KOPT-K1 (cell line): ENCODE results near the gene KCNN3.

Experiments used
- H3K27ac ChIP-seq: fragments of 200-600 bp; sonication (generic); 2 replicates; pipeline ENCODE4 v1.5.1; 2016; ENCODE audit warnings: antibody characterized with exemption, mild to moderate bottlenecking, low read depth, low read length; ENCODE audit not compliant: poor library complexity, severe bottlenecking
- H3K36me3 ChIP-seq: fragments of 200-600 bp; sonication (generic); 2 replicates; pipeline ENCODE4 v1.5.1; 2017; ENCODE audit warnings: antibody characterized with exemption, mild to moderate bottlenecking, low read length, moderate library complexity; ENCODE audit not compliant: insufficient read depth
- H3K9me3 ChIP-seq: fragments of 200-600 bp; sonication (generic); 2 replicates; pipeline ENCODE4 v1.5.1; 2017; ENCODE audit warnings: antibody characterized with exemption, low read length, mild to moderate bottlenecking; ENCODE audit not compliant: insufficient read depth, poor library complexity, severe bottlenecking

Gene KCNN3

DNA sequence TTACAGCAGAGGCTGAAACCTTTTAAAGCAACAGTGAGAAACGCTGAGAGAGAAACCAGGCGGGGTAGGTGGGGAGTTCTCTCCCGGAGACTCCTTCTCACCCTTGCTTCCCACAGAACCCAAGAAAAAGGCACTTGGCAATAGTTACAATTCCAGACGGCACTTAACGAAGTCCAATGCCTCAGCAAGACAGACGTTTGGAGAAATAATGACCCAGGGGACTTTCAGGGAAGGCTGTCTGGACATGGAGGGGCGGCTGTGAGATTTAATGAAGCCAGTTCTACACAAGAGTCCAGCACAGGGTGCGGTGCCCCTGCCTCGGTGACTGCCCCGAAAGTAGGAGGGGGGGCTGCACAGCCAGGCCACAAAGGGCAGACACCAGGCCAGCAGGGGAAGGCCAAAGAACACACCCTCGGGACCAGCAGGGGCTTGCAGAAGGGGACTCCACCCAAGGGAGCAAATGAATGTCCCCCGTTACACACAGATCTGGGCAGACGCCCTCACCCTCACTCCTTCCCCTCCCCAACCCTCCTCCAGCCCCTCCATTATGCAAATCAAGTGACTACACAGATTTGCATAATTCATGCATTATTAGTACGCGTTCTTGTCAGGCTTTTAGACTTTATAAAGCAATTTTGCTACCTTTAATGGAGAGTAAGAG, 26.3 kb downstream of the KCNN3 start:
- no peaks in the 10 kb centered on the region for H3K9me3 ChIP-seq
- H3K36me3 ChIP-seq: no peaks in the 10 kb centered on the region
- no peak overlapping the region for H3K27ac ChIP-seq

DNA sequence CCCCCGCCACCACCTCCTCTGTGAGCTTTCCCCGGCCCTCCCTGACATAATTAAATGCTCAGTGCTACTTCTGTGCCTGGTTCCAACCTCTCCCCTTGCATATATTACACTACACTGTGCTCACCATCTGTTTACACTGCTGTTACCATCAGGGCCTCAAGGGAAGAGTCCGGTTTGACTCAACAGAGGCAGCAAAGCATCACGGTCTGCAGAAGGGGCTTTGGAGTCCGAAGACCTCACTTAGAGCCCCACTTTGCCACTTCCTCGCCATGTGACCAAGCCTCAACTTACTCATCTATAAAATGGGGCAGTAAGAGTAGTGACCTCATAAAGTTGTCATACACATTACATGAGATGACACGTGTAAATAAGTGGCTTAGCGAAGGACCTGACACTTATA, 27.4 kb downstream of the KCNN3 start:
- Histone ChIP-seq H3K9me3 (no peaks in the 10 kb centered on the region), H3K27ac (no peak overlapping the region), H3K36me3 (no peaks in the 10 kb centered on the region)

DNA sequence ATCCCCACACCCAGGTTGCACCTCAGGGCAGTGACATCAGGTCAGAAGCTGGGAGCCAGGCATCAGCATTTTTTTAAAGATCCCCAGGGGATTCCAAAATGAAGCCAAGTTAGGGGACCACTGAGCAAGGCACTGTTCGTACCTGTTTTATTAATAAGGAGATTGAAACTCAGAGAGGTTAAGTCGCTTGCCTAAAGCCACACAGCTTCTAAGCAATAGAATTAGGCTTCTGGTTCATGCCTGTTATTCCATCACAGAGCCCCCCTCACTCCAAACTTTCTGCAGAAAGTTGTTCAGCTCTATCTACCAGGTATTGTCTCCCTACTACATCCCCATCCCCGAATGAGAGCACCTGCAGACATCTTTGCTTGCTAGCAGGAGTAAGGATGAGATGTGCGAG, 28.7 kb downstream of the KCNN3 start:
- H3K27ac ChIP-seq: no peak overlapping the region
- no peaks in the 10 kb centered on the region for H3K36me3 ChIP-seq

DNA sequence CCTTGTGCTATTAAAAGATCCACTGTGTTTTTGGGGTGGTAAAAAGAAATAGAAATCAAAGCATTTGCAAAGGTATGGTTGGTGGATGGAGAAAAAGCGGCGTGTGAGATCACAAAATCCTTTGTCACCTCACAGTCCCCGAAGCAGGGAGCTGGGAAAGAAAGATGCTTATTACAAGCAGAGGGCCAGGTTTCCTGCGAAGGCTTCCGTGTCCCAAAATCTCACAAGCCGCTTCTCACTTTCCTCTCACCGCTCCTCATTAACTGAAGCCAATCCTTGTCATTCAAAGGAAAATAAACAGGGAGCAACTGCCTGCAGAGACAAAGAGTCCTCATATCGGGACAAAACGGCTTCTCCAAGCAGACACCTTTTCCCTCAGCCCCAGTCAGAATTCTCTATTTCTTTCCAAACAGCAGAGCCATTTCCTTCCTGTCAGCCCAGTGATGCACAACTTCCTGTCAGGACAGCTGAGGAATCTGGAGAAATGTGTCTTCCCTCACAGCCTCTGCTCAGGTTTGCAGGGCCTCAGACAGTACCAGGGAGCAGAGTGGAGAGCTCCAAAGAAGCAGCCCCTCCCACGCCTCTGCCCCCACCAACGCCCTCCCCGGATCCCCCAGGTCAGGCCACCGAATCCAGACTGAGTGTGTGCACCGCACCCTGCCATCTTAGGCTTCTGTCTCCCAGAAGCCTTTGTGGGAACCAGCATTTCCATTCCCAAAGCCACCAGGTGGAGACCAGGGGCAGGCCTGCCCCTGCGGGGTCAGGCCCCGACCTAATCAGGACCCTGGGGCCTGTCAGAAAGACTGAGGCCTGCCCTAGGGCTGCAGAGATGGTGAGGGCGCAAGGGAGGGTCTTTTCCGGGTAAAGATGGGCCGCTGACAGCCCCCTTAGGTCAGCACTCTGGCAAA, 29.6 kb downstream of the KCNN3 start:
- no peaks in the 10 kb centered on the region for H3K36me3 ChIP-seq
- H3K27ac ChIP-seq: no peak overlapping the region
- no peaks in the 10 kb centered on the region for H3K9me3 ChIP-seq

More for the DNA sequence above, 28.7 kb downstream of the KCNN3 start:
- no peaks in the 10 kb centered on the region for H3K9me3 ChIP-seq

DNA sequence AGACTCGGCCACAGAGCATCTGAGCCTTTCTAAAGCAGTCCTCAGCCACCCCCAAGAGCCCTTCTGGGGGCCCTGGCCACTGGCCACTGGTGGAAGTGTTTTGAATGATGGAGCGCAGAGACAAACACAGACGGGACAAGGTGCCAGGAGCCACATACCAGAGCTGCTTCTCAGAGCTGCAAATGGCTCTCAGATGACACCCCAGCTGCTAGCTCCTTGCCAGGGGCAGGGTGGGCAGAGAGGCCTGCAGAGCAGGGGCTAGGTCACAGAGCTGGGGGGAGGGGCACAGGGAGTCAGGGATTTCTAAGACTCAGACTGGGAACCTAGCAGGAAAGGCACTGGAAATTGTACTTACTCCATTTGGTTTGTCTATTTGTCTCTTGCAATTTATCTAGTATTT, 30.4 kb downstream of the KCNN3 start:
- Histone ChIP-seq H3K36me3 (no peaks in the 10 kb centered on the region), H3K9me3 (no peaks in the 10 kb centered on the region), H3K27ac (no peak overlapping the region)

DNA sequence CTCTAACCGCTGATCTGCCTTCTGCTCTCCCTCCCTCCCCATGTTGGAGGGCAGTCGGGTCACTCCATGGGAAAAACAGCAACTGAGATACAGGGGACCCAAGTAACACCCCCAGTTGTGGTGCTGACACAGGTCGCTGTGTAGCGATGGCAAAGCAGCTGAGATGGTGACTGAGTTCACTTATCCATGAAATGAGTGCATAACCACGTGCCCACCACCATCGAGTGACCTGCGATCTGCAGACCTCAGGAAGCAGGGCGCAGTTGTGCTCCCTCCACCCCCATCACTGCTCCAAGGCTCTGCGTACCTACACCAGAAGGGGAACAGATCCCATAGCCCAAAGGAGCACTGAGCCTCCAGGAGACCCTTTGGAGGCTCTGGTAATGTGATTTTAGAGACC, 31.1 kb downstream of the KCNN3 start:
- Histone ChIP-seq H3K27ac (no peak overlapping the region), H3K9me3 (no peaks in the 10 kb centered on the region), H3K36me3 (no peaks in the 10 kb centered on the region)

GRCh38 chr1:154838461-154838860, 31.6 kb downstream of the KCNN3 start:
- Histone ChIP-seq H3K36me3 (no peaks in the 10 kb centered on the region), H3K27ac (no peak overlapping the region)

GRCh38 chr1:154837672-154838171, 32.4 kb downstream of the KCNN3 start:
- Histone ChIP-seq H3K27ac (no peak overlapping the region), H3K36me3 (no peaks in the 10 kb centered on the region), H3K9me3 (no peaks in the 10 kb centered on the region)

More at GRCh38 chr1:154838461-154838860, 31.6 kb downstream of the KCNN3 start:
- no peaks in the 10 kb centered on the region for H3K9me3 ChIP-seq

DNA sequence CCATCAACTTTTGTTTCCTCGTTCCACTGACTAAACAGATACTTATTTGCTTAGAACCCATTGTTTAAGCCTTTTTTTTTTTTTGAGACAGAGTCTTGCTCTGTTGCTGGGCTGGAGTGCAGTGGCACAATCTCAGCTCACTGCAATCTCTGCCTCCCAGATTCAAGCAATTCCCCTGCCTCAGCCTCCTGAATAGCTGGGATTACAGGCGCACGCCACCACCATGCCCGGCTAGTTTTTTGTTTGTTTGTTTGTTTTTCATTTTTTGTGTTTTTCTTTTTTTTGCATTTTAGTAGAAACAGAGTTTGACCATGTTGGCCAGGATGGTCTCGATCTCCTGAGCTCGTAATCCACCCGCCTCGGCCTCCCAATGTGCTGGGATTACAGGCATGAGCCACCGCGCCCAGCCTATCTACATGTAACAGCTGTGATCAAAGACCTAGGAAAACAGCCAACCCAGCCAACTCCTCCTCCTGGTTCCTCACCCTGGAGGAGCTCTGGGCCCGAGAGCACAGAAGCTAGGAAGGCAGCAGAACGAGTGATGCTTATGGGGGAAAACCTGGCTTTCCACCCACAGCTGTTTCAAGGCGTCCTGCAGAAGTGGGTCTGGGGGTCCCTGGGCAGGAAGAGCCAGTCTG, 32.9 kb downstream of the KCNN3 start:
- no peaks in the 10 kb centered on the region for H3K9me3 ChIP-seq
- no peak overlapping the region for H3K27ac ChIP-seq
- H3K36me3 ChIP-seq: no peaks in the 10 kb centered on the region

DNA sequence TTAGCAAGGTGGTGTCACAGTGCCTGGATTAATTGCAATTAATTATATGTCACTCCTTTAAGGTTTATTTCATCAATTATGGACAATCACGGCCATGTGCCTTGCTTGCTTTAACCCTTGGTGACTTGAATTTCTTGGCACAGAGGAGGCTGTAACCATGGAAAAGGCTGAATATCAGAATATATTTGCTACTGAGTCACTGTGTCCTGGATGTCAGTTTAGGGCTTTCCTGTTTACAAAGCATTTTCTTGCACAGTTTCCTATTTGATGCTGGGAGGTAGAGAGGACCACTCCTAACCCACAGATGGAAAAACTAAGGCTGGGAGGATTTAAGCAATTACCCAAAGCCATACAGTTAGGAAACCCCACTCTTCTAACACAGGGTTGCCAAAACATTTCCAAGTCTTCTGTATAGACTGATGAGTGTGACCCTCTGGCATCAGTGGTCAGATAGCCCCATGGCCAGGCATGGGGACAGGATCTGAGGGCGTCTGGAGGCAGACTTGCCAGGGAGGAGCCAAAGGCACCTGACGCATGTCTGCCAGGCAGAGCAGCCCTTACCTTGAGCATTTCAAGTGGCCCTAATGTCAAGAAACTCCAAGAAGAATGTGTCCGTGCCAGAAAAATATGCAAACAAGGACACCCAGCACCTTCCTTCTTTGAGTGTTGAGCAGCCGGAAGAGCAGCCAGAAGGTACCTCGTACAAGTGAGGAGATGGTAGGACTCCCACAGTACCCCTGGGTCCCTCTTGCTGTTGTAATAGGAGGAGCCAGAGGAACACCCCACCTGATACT, 34.4 kb downstream of the KCNN3 start:
- no peak overlapping the region for H3K27ac ChIP-seq
- no peaks in the 10 kb centered on the region for H3K9me3 ChIP-seq
- no peaks in the 10 kb centered on the region for H3K36me3 ChIP-seq

DNA sequence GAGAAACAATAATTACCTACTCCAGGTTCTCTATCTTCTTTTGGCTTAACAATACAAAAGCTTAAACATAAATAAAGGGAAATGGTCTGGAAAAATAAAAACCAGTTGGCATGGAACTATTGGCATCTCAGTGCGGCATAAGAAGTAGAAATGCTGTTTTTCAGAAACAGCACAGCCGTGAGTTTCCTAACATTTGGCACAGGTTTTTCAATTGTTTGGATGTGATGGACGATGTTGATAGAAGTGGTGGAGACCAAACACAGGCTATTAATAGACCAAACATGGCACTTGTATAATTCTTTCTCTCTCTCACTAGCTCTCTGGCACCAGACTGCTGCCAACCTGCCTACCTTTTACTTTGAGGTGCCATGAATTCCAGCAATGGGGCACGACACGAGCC, 36.2 kb downstream of the KCNN3 start:
- H3K9me3 ChIP-seq: no peaks in the 10 kb centered on the region
- no peaks in the 10 kb centered on the region for H3K36me3 ChIP-seq
- no peak overlapping the region for H3K27ac ChIP-seq

DNA sequence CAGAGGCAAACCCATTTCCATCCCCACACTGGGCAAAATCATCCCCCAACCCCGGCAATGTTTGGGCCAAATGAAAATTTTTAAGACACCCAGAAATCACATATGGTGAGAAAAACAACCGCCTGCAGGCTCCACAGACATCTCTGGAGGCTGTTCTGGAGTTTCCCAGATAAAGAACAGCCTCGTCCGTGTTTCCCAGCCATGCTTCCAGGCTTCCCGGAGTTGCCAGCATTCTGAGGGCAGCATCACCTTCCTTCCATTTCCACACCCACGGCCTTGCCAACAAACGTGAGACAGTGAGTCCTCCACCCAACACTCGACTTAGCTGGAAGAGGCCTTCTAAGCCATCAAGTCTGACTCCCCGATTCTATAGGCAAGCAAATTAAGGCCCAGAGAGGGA, 36.9 kb downstream of the KCNN3 start:
- Histone ChIP-seq H3K27ac (no peak overlapping the region), H3K9me3 (no peaks in the 10 kb centered on the region), H3K36me3 (no peaks in the 10 kb centered on the region)

- no peak overlapping the region for H3K27ac ChIP-seq
- no peaks in the 10 kb centered on the region for H3K36me3 ChIP-seq
- H3K9me3 ChIP-seq: no peaks in the 10 kb centered on the region
Observed at GRCh38 chr1:154832384-154832783, 37.7 kb downstream of the KCNN3 start.

DNA sequence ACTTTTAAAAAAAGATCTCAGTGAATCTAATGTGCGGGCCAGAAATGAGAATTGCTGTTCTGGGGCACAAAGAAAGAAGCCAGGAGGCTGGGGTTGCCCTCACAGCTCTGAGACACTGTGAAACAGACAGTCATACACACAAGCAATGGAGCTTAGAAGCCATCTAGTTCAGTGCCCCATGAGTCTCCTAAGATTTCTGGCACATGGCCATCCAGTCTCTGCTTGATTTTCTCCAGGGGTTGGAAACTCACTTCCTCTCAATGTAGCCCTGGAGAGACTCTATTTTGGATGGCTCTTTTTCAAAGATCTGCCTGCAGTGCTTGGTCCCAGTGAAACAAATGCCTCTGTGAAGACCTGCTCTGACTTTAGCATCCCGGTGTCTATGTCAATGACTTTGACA, 38.6 kb downstream of the KCNN3 start:
- Histone ChIP-seq H3K27ac (no peak overlapping the region), H3K9me3 (no peaks in the 10 kb centered on the region), H3K36me3 (no peaks in the 10 kb centered on the region)

- no peak overlapping the region for H3K27ac ChIP-seq
- no peaks in the 10 kb centered on the region for H3K9me3 ChIP-seq
- no peaks in the 10 kb centered on the region for H3K36me3 ChIP-seq
Observed at GRCh38 chr1:154829062-154829461, 41.0 kb downstream of the KCNN3 start.
